GM23338 (cell line): ENCODE results near the gene KMT2C. TPM values are rescaled to one million over a fixed set of nuclear protein-coding genes. Genes with fewer than 3 reads are reported as not detected.

Experiments used
- ATAC-seq: fragments of 200-7000 bp; cut with Tn5 transposase; 3 replicates; pipeline ENCODE4 v1.9.1; 2020
- DNase-seq: peaks from one replicate; pipeline ENCODE4 v3.0.0-alpha.2; 2015; ENCODE audit warnings: low spot score
- H2AFZ ChIP-seq: fragments of 200-600 bp; sonication (generic); 2 replicates; pipeline ENCODE4 v1.8.0; 2016; ENCODE audit warnings: antibody characterized with exemption, mild to moderate bottlenecking, moderate library complexity
- H3F3A ChIP-seq: fragments of 200-600 bp; sonication (generic); replicated peaks from 2 replicates; pipeline ENCODE4 v1.8.0; 2017; ENCODE audit warnings: antibody characterized with exemption, mixed run types, low read depth
- H3K27ac ChIP-seq: fragments of 200-600 bp; sonication (generic); 2 replicates; pipeline ENCODE4 v1.6.1; 2016; ENCODE audit warnings: low read depth
- H3K27me3 ChIP-seq: fragments of 200-600 bp; sonication (generic); 2 replicates; pipeline ENCODE4 v1.8.0; 2016; ENCODE audit warnings: mild to moderate bottlenecking, mixed run types, moderate library complexity; ENCODE audit not compliant: insufficient read depth
- H3K36me3 ChIP-seq: fragments of 200-600 bp; sonication (generic); 2 replicates; pipeline ENCODE4 v1.8.0; 2016; ENCODE audit warnings: mild to moderate bottlenecking; ENCODE audit not compliant: insufficient read depth
- H3K4me1 ChIP-seq: fragments of 200-600 bp; sonication (generic); 2 replicates; pipeline ENCODE4 v1.8.0; 2016; ENCODE audit warnings: mild to moderate bottlenecking, moderate library complexity; ENCODE audit not compliant: insufficient read depth
- H3K4me2 ChIP-seq: fragments of 200-600 bp; sonication (generic); 2 replicates; pipeline ENCODE4 v1.7.1; 2017; ENCODE audit warnings: mixed run types
- H3K4me3 ChIP-seq: fragments of 200-600 bp; sonication (generic); 2 replicates; pipeline ENCODE4 v1.6.1; 2016; ENCODE audit warnings: mixed run types
- H3K79me2 ChIP-seq: fragments of 200-600 bp; sonication (generic); replicated peaks from 2 replicates; pipeline ENCODE4 v1.8.0; 2017; ENCODE audit warnings: mild to moderate bottlenecking; ENCODE audit not compliant: insufficient read depth
- H3K9me2 ChIP-seq: fragments of 200-600 bp; sonication (generic); 2 replicates; pipeline ENCODE4 v1.8.0; 2017; ENCODE audit not compliant: insufficient read depth
- H4K20me1 ChIP-seq: fragments of 200-600 bp; sonication (generic); replicated peaks from 2 replicates; pipeline ENCODE4 v1.8.0; 2017; ENCODE audit warnings: mild to moderate bottlenecking; ENCODE audit not compliant: insufficient read depth
- H3K27ac Mint-ChIP-seq: 2 replicates; pipeline ENCODE4 v1.8.0; 2020; ENCODE audit warnings: inconsistent platforms, mild to moderate bottlenecking, moderate library complexity, mixed read lengths
- H3K27me3 Mint-ChIP-seq: 3 replicates; pipeline ENCODE4 v1.8.0; 2022; ENCODE audit warnings: low read depth, mild to moderate bottlenecking, moderate library complexity, mixed read lengths, inconsistent platforms; ENCODE audit not compliant: insufficient read depth, poor library complexity
- H3K36me3 Mint-ChIP-seq: 3 replicates; pipeline ENCODE4 v1.8.0; 2021; ENCODE audit warnings: low read depth, mild to moderate bottlenecking, inconsistent platforms, moderate library complexity, mixed read lengths
- H3K4me1 Mint-ChIP-seq: 3 replicates; pipeline ENCODE4 v1.8.0; 2020; ENCODE audit warnings: mild to moderate bottlenecking, inconsistent platforms, mixed read lengths
- H3K4me3 Mint-ChIP-seq: 3 replicates; pipeline ENCODE4 v1.8.0; 2021; ENCODE audit warnings: moderate library complexity, mild to moderate bottlenecking, inconsistent platforms, mixed read lengths
- H3K9me3 Mint-ChIP-seq: 3 replicates; pipeline ENCODE4 v1.8.0; 2020; ENCODE audit warnings: moderate library complexity, mild to moderate bottlenecking, inconsistent platforms, mixed read lengths
- CTCF ChIP-seq, 2 experiments: fragments of 200-600 bp in 1 of 2; sonication (generic) in 1 of 2; conservative IDR thresholded peaks; 2 replicates each; pipeline versions ENCODE4 v1.5.1 to v1.6.1; 2016 to 2017; ENCODE audit warnings: antibody characterized with exemption in 2 of 2, low read depth in 2 of 2, mild to moderate bottlenecking in 2 of 2, moderate library complexity in 1 of 2
- NANOG ChIP-seq: IDR thresholded peaks from 2 replicates; pipeline ENCODE4 v1.6.1; 2016; ENCODE audit warnings: antibody characterized with exemption, borderline replicate concordance
- POLR2AphosphoS5 ChIP-seq: IDR thresholded peaks from 2 replicates; pipeline ENCODE4 v1.6.1; 2016; ENCODE audit warnings: antibody characterized with exemption, low read depth
- STAT1 ChIP-seq: IDR thresholded peaks from one replicate; pipeline ENCODE4 v1.6.1; 2016; ENCODE audit warnings: antibody characterized with exemption; ENCODE audit not compliant: unreplicated experiment
- polyA plus RNA-seq: library from polyadenylated mRNA; unstranded; fragments of >200 nt; fragmentation: Nextera tagmentation; extraction: Ambion mirVana; gene quantifications from 2 replicates; pipeline ENCODE4 v1.2.1, GENCODE V29; 2016
- total RNA-seq: library from RNA; depleted of rRNA; stranded (reverse); fragments of >200 nt; shearing (Covaris generic); gene quantifications from 2 replicates; pipeline ENCODE4 v1.2.3, GENCODE V29; 2014
- TF ChIP-seq, protein P1 (sequence below): IDR thresholded peaks from 2 replicates; pipeline ENCODE4 v1.6.1; 2016; ENCODE audit warnings: antibody characterized with exemption
- TF ChIP-seq, protein P2 (sequence below): IDR thresholded peaks from one replicate; pipeline ENCODE4 v1.6.1; 2018; ENCODE audit warnings: antibody characterized with exemption; ENCODE audit not compliant: unreplicated experiment
- TF ChIP-seq, protein P3 (sequence below): fragments of 250-450 bp; sonication (Bioruptor Pico); IDR thresholded peaks from 2 replicates; pipeline ENCODE4 v1.5.0; 2020; ENCODE audit warnings: mild to moderate bottlenecking, moderate library complexity

KMT2C gene
- total and polyA plus RNA-seq, 2 experiments from 2014 or later, result 11.4 to 39.0 TPM

DNA sequence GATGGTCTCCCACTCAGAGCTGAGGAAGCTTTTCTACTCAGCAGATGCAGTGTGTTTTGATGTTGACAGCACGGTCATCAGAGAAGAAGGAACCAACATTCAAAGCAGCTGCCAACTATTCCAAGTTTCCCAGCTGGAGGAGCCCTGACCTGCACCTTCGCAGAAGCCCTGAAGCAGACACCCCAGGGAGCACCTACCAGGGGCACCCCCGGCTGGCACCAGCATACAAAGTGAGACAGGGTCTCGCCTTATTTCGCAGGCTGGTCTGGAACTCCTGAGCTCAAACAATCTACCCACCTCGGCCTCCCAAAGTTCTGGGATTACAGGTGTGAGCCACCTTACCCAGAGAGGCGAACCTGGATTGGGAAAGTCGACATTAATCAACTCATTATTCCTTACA, 68.6 kb downstream of the KMT2C start:
- Histone ChIP-seq H3K27me3 (no peaks in the 10 kb centered on the region), H2AFZ (no peak overlapping the region), H3K36me3 (no peaks in the 10 kb centered on the region), H3K9me2 (no peaks in the 10 kb centered on the region), H3K27ac (no peak overlapping the region), H3F3A (no peaks in the 10 kb centered on the region), H3K4me2 (no peak overlapping the region), H3K4me3 (no peak overlapping the region), H3K79me2 (peaks cover 94% of the 10 kb centered on the region), H4K20me1 (peaks cover 6% of the 10 kb centered on the region), H3K4me1 (peaks cover 9% of the 10 kb centered on the region; the same call in 1 of the 2 replicates)
- Mint-ChIP-seq H3K4me1 (peaks cover 39% of the 10 kb centered on the region), H3K9me3 (peaks cover 3% of the 10 kb centered on the region; the same call in 1 of the 3 replicates), H3K36me3 (peaks cover 9% of the 10 kb centered on the region; the same call in 1 of the 3 replicates), H3K27ac (no peak overlapping the region), H3K4me3 (no peak overlapping the region), H3K27me3 (no peaks in the 10 kb centered on the region)
- DNase-seq, result no peak
- TF ChIP-seq, protein P1, sequence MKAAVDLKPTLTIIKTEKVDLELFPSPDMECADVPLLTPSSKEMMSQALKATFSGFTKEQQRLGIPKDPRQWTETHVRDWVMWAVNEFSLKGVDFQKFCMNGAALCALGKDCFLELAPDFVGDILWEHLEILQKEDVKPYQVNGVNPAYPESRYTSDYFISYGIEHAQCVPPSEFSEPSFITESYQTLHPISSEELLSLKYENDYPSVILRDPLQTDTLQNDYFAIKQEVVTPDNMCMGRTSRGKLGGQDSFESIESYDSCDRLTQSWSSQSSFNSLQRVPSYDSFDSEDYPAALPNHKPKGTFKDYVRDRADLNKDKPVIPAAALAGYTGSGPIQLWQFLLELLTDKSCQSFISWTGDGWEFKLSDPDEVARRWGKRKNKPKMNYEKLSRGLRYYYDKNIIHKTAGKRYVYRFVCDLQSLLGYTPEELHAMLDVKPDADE, result no peak
- no peak for ATAC-seq

- H3K4me1 Mint-ChIP-seq, result peaks cover 44% of the 10 kb centered on the region
- no peaks in the 10 kb centered on the region for H3K27me3 Mint-ChIP-seq
- peaks cover 4% of the 10 kb centered on the region for H4K20me1 ChIP-seq
- H3K27ac ChIP-seq, result no peak overlapping the region
- no peak overlapping the region for H3K4me3 ChIP-seq
- no peak overlapping the region for H3K27ac Mint-ChIP-seq
- no peaks in the 10 kb centered on the region for H3F3A ChIP-seq
- no peak overlapping the region for H3K4me2 ChIP-seq
- H3K9me3 Mint-ChIP-seq, result peaks cover 3% of the 10 kb centered on the region; the same call in 1 of the 3 replicates
- H3K27me3 ChIP-seq, result no peaks in the 10 kb centered on the region
- no peak overlapping the region for H2AFZ ChIP-seq
- peaks cover 14% of the 10 kb centered on the region for H3K4me1 ChIP-seq
- no peaks in the 10 kb centered on the region for H3K9me2 ChIP-seq
- ATAC-seq, result no peak; the same call in 1 of the 3 replicates
- H3K79me2 ChIP-seq, result peaks cover 94% of the 10 kb centered on the region
- no peak for DNase-seq
- H3K36me3 ChIP-seq, result no peaks in the 10 kb centered on the region
- no peak overlapping the region for H3K4me3 Mint-ChIP-seq
- peaks cover 9% of the 10 kb centered on the region; the same call in 1 of the 3 replicates for H3K36me3 Mint-ChIP-seq
- TF ChIP-seq, protein P1, result no peak
- TF ChIP-seq NANOG, result no peak
- TF ChIP-seq, protein P2, sequence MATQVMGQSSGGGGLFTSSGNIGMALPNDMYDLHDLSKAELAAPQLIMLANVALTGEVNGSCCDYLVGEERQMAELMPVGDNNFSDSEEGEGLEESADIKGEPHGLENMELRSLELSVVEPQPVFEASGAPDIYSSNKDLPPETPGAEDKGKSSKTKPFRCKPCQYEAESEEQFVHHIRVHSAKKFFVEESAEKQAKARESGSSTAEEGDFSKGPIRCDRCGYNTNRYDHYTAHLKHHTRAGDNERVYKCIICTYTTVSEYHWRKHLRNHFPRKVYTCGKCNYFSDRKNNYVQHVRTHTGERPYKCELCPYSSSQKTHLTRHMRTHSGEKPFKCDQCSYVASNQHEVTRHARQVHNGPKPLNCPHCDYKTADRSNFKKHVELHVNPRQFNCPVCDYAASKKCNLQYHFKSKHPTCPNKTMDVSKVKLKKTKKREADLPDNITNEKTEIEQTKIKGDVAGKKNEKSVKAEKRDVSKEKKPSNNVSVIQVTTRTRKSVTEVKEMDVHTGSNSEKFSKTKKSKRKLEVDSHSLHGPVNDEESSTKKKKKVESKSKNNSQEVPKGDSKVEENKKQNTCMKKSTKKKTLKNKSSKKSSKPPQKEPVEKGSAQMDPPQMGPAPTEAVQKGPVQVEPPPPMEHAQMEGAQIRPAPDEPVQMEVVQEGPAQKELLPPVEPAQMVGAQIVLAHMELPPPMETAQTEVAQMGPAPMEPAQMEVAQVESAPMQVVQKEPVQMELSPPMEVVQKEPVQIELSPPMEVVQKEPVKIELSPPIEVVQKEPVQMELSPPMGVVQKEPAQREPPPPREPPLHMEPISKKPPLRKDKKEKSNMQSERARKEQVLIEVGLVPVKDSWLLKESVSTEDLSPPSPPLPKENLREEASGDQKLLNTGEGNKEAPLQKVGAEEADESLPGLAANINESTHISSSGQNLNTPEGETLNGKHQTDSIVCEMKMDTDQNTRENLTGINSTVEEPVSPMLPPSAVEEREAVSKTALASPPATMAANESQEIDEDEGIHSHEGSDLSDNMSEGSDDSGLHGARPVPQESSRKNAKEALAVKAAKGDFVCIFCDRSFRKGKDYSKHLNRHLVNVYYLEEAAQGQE, result no peak
- TF ChIP-seq POLR2AphosphoS5, result no peak
- no peak for TF ChIP-seq CTCF (conservative IDR thresholded peaks at IDR 0.05; ENCODE audit: low read depth in 2 of 2)
- TF ChIP-seq, protein P3, sequence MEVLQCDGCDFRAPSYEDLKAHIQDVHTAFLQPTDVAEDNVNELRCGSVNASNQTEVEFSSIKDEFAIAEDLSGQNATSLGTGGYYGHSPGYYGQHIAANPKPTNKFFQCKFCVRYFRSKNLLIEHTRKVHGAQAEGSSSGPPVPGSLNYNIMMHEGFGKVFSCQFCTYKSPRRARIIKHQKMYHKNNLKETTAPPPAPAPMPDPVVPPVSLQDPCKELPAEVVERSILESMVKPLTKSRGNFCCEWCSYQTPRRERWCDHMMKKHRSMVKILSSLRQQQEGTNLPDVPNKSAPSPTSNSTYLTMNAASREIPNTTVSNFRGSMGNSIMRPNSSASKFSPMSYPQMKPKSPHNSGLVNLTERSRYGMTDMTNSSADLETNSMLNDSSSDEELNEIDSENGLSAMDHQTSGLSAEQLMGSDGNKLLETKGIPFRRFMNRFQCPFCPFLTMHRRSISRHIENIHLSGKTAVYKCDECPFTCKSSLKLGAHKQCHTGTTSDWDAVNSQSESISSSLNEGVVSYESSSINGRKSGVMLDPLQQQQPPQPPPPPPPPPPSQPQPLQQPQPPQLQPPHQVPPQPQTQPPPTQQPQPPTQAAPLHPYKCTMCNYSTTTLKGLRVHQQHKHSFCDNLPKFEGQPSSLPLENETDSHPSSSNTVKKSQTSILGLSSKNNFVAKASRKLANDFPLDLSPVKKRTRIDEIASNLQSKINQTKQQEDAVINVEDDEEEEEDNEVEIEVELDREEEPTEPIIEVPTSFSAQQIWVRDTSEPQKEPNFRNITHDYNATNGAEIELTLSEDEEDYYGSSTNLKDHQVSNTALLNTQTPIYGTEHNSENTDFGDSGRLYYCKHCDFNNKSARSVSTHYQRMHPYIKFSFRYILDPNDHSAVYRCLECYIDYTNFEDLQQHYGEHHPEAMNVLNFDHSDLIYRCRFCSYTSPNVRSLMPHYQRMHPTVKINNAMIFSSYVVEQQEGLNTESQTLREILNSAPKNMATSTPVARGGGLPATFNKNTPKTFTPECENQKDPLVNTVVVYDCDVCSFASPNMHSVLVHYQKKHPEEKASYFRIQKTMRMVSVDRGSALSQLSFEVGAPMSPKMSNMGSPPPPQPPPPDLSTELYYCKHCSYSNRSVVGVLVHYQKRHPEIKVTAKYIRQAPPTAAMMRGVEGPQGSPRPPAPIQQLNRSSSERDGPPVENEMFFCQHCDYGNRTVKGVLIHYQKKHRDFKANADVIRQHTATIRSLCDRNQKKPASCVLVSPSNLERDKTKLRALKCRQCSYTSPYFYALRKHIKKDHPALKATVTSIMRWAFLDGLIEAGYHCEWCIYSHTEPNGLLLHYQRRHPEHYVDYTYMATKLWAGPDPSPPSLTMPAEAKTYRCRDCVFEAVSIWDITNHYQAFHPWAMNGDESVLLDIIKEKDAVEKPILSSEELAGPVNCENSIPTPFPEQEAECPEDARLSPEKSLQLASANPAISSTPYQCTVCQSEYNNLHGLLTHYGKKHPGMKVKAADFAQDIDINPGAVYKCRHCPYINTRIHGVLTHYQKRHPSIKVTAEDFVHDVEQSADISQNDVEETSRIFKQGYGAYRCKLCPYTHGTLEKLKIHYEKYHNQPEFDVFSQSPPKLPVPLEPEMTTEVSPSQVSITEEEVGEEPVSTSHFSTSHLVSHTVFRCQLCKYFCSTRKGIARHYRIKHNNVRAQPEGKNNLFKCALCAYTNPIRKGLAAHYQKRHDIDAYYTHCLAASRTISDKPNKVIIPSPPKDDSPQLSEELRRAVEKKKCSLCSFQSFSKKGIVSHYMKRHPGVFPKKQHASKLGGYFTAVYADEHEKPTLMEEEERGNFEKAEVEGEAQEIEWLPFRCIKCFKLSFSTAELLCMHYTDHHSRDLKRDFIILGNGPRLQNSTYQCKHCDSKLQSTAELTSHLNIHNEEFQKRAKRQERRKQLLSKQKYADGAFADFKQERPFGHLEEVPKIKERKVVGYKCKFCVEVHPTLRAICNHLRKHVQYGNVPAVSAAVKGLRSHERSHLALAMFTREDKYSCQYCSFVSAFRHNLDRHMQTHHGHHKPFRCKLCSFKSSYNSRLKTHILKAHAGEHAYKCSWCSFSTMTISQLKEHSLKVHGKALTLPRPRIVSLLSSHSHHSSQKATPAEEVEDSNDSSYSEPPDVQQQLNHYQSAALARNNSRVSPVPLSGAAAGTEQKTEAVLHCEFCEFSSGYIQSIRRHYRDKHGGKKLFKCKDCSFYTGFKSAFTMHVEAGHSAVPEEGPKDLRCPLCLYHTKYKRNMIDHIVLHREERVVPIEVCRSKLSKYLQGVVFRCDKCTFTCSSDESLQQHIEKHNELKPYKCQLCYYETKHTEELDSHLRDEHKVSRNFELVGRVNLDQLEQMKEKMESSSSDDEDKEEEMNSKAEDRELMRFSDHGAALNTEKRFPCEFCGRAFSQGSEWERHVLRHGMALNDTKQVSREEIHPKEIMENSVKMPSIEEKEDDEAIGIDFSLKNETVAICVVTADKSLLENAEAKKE (CRISPR knock-in tag), result no peak
- TF ChIP-seq STAT1, result no peak
Measured at GRCh38 chr7:152366662-152367061, 69.1 kb downstream of the KMT2C start.
